GM23338 (cell line): ENCODE measurements around the gene RHOB. TPM values are rescaled to one million over a fixed set of nuclear protein-coding genes. Genes with fewer than 3 reads are reported as not detected.
A peak's percentile ranks its signal among the peaks of the same experiment; 100 is the strongest.

Experiments used
- ATAC-seq: fragments of 200-7000 bp; cut with Tn5 transposase; 3 replicates; pipeline ENCODE4 v1.9.1; 2020
- DNase-seq: peaks from one replicate; pipeline ENCODE4 v3.0.0-alpha.2; 2015; ENCODE audit warnings: low spot score
- H2AFZ ChIP-seq: fragments of 200-600 bp; sonication (generic); 2 replicates; pipeline ENCODE4 v1.8.0; 2016; ENCODE audit warnings: antibody characterized with exemption, mild to moderate bottlenecking, moderate library complexity
- H3F3A ChIP-seq: fragments of 200-600 bp; sonication (generic); replicated peaks from 2 replicates; pipeline ENCODE4 v1.8.0; 2017; ENCODE audit warnings: antibody characterized with exemption, mixed run types, low read depth
- H3K27ac ChIP-seq: fragments of 200-600 bp; sonication (generic); 2 replicates; pipeline ENCODE4 v1.6.1; 2016; ENCODE audit warnings: low read depth
- H3K27me3 ChIP-seq: fragments of 200-600 bp; sonication (generic); 2 replicates; pipeline ENCODE4 v1.8.0; 2016; ENCODE audit warnings: mild to moderate bottlenecking, mixed run types, moderate library complexity; ENCODE audit not compliant: insufficient read depth
- H3K36me3 ChIP-seq: fragments of 200-600 bp; sonication (generic); 2 replicates; pipeline ENCODE4 v1.8.0; 2016; ENCODE audit warnings: mild to moderate bottlenecking; ENCODE audit not compliant: insufficient read depth
- H3K4me1 ChIP-seq: fragments of 200-600 bp; sonication (generic); 2 replicates; pipeline ENCODE4 v1.8.0; 2016; ENCODE audit warnings: mild to moderate bottlenecking, moderate library complexity; ENCODE audit not compliant: insufficient read depth
- H3K4me2 ChIP-seq: fragments of 200-600 bp; sonication (generic); 2 replicates; pipeline ENCODE4 v1.7.1; 2017; ENCODE audit warnings: mixed run types
- H3K4me3 ChIP-seq: fragments of 200-600 bp; sonication (generic); 2 replicates; pipeline ENCODE4 v1.6.1; 2016; ENCODE audit warnings: mixed run types
- H3K79me2 ChIP-seq: fragments of 200-600 bp; sonication (generic); replicated peaks from 2 replicates; pipeline ENCODE4 v1.8.0; 2017; ENCODE audit warnings: mild to moderate bottlenecking; ENCODE audit not compliant: insufficient read depth
- H3K9me2 ChIP-seq: fragments of 200-600 bp; sonication (generic); 2 replicates; pipeline ENCODE4 v1.8.0; 2017; ENCODE audit not compliant: insufficient read depth
- H4K20me1 ChIP-seq: fragments of 200-600 bp; sonication (generic); replicated peaks from 2 replicates; pipeline ENCODE4 v1.8.0; 2017; ENCODE audit warnings: mild to moderate bottlenecking; ENCODE audit not compliant: insufficient read depth
- H3K27ac Mint-ChIP-seq: 2 replicates; pipeline ENCODE4 v1.8.0; 2020; ENCODE audit warnings: inconsistent platforms, mild to moderate bottlenecking, moderate library complexity, mixed read lengths
- H3K27me3 Mint-ChIP-seq: 3 replicates; pipeline ENCODE4 v1.8.0; 2022; ENCODE audit warnings: low read depth, mild to moderate bottlenecking, moderate library complexity, mixed read lengths, inconsistent platforms; ENCODE audit not compliant: insufficient read depth, poor library complexity
- H3K36me3 Mint-ChIP-seq: 3 replicates; pipeline ENCODE4 v1.8.0; 2021; ENCODE audit warnings: low read depth, mild to moderate bottlenecking, inconsistent platforms, moderate library complexity, mixed read lengths
- H3K4me1 Mint-ChIP-seq: 3 replicates; pipeline ENCODE4 v1.8.0; 2020; ENCODE audit warnings: mild to moderate bottlenecking, inconsistent platforms, mixed read lengths
- H3K4me3 Mint-ChIP-seq: 3 replicates; pipeline ENCODE4 v1.8.0; 2021; ENCODE audit warnings: moderate library complexity, mild to moderate bottlenecking, inconsistent platforms, mixed read lengths
- H3K9me3 Mint-ChIP-seq: 3 replicates; pipeline ENCODE4 v1.8.0; 2020; ENCODE audit warnings: moderate library complexity, mild to moderate bottlenecking, inconsistent platforms, mixed read lengths
- CREB1 ChIP-seq: fragments of 250-450 bp; sonication (Bioruptor Pico); IDR thresholded peaks from 2 replicates; pipeline ENCODE4 v1.5.0; 2020; ENCODE audit warnings: low read depth, mild to moderate bottlenecking, moderate library complexity
- CTCF ChIP-seq, 2 experiments: fragments of 200-600 bp in 1 of 2; sonication (generic) in 1 of 2; conservative IDR thresholded peaks; 2 replicates each; pipeline versions ENCODE4 v1.5.1 to v1.6.1; 2016 to 2017; ENCODE audit warnings: antibody characterized with exemption in 2 of 2, low read depth in 2 of 2, mild to moderate bottlenecking in 2 of 2, moderate library complexity in 1 of 2
- ETS1 ChIP-seq: IDR thresholded peaks from 2 replicates; pipeline ENCODE4 v1.6.1; 2016; ENCODE audit warnings: antibody characterized with exemption
- EZH2 ChIP-seq: fragments of 200-600 bp; sonication (generic); IDR thresholded peaks from one replicate; pipeline ENCODE4 v1.8.0; 2017; ENCODE audit warnings: antibody characterized with exemption, mild to moderate bottlenecking, low read depth; ENCODE audit not compliant: unreplicated experiment
- EZH2phosphoT487 ChIP-seq: fragments of 200-600 bp; sonication (generic); IDR thresholded peaks from one replicate; pipeline ENCODE4 v1.8.1; 2018; ENCODE audit warnings: antibody characterized with exemption; ENCODE audit not compliant: unreplicated experiment
- JUNB ChIP-seq: IDR thresholded peaks from one replicate; pipeline ENCODE4 v1.6.1; 2016; ENCODE audit warnings: antibody characterized with exemption; ENCODE audit not compliant: unreplicated experiment
- NANOG ChIP-seq: IDR thresholded peaks from 2 replicates; pipeline ENCODE4 v1.6.1; 2016; ENCODE audit warnings: antibody characterized with exemption, borderline replicate concordance
- POLR2AphosphoS5 ChIP-seq: IDR thresholded peaks from 2 replicates; pipeline ENCODE4 v1.6.1; 2016; ENCODE audit warnings: antibody characterized with exemption, low read depth
- REST ChIP-seq: IDR thresholded peaks from one replicate; pipeline ENCODE4 v1.6.1; 2018; ENCODE audit warnings: antibody characterized with exemption; ENCODE audit not compliant: unreplicated experiment
- STAT1 ChIP-seq: IDR thresholded peaks from one replicate; pipeline ENCODE4 v1.6.1; 2016; ENCODE audit warnings: antibody characterized with exemption; ENCODE audit not compliant: unreplicated experiment
- ZNF114 ChIP-seq: fragments of 250-450 bp; sonication (Bioruptor Pico); IDR thresholded peaks from 2 replicates; pipeline ENCODE4 v1.5.0; 2020; ENCODE audit warnings: mild to moderate bottlenecking, moderate library complexity
- ZNF331 ChIP-seq: fragments of 250-450 bp; sonication (Bioruptor Pico); IDR thresholded peaks from 2 replicates; pipeline ENCODE4 v1.5.0; 2020; ENCODE audit warnings: low read depth, mild to moderate bottlenecking, moderate library complexity
- ZNF462 ChIP-seq: fragments of 250-450 bp; sonication (Bioruptor Pico); IDR thresholded peaks from 2 replicates; pipeline ENCODE4 v1.5.0; 2020; ENCODE audit warnings: mild to moderate bottlenecking, moderate library complexity
- polyA plus RNA-seq: library from polyadenylated mRNA; unstranded; fragments of >200 nt; fragmentation: Nextera tagmentation; extraction: Ambion mirVana; gene quantifications from 2 replicates; pipeline ENCODE4 v1.2.1, GENCODE V29; 2016
- total RNA-seq: library from RNA; depleted of rRNA; stranded (reverse); fragments of >200 nt; shearing (Covaris generic); gene quantifications from 2 replicates; pipeline ENCODE4 v1.2.3, GENCODE V29; 2014

The RHOB gene
- total and polyA plus RNA-seq, 2 experiments from 2014 or later, result 6.6 to 26.9 TPM

- H2AFZ ChIP-seq, result no peak overlapping the region
- TF ChIP-seq JUNB (no peak), POLR2AphosphoS5 (no peak), EZH2phosphoT487 (no peak), ETS1 (0 out of 2 replicates have a peak, but pooled peaks have one; percentile 21), ZNF114 (no peak), CTCF (conservative IDR thresholded peaks at IDR 0.05; ENCODE audit: low read depth in 2 of 2) (peak; percentile 80 to 91), NANOG (no peak), CREB1 (no peak), ZNF462 (CRISPR knock-in tag) (peak; percentile 53; the same call in 1 of the 2 replicates), REST (no peak), ZNF331 (no peak), STAT1 (no peak), EZH2 (no peak)
- no peak overlapping the region for H3K4me2 ChIP-seq
Measured at GRCh38 chr2:20411361-20411894, 35.4 kb upstream of the RHOB start.

More at GRCh38 chr2:20411361-20411894, 35.4 kb upstream of the RHOB start:
- Histone ChIP-seq H3K4me1 (no peaks in the 10 kb centered on the region), H3K36me3 (no peaks in the 10 kb centered on the region), H4K20me1 (no peaks in the 10 kb centered on the region), H3K27ac (no peak overlapping the region), H3F3A (no peaks in the 10 kb centered on the region), H3K27me3 (no peaks in the 10 kb centered on the region), H3K9me2 (no peaks in the 10 kb centered on the region), H3K4me3 (no peak overlapping the region), H3K79me2 (no peaks in the 10 kb centered on the region)
- H3K36me3 Mint-ChIP-seq, result peaks cover 3% of the 10 kb centered on the region; the same call in 2 of the 3 replicates
- H3K27ac Mint-ChIP-seq, result no peak overlapping the region
- ATAC-seq, result peak; percentile 99
- H3K9me3 Mint-ChIP-seq, result peaks cover 16% of the 10 kb centered on the region; the same call in 2 of the 3 replicates
- DNase-seq, result peak; percentile 87
- no peak overlapping the region for H3K4me3 Mint-ChIP-seq
- H3K4me1 Mint-ChIP-seq, result no peaks in the 10 kb centered on the region
- H3K27me3 Mint-ChIP-seq, result peaks cover 9% of the 10 kb centered on the region
